Tibial artery (tissue), 4 donors: ENCODE results near the gene ATF3.

Source experiments
- DNase-seq, 2 donors: peaks; one replicate each; pipeline ENCODE4 v3.0.0-alpha.2; 2019
- H3K27ac ChIP-seq, 2 donors: fragments of 200-600 bp; sonication (generic) in 1 of 2; 1 replicate in 1 of 2; 2 replicates in 1 of 2; pipeline ENCODE4 v1.5.1; 2018 to 2019; ENCODE audit warnings: mild to moderate bottlenecking in 1 of 2
- H3K27me3 ChIP-seq, 2 donors: fragments of 200-600 bp; sonication (generic) in 1 of 2; one replicate each; pipeline versions ENCODE4 v1.5.1 to v1.6.0; 2016 to 2019
- H3K36me3 ChIP-seq, 3 donors: fragments of 200-600 bp; sonication (generic) in 2 of 3; one replicate each; pipeline ENCODE4 v1.5.1; 2016 to 2019; ENCODE audit warnings: mild to moderate bottlenecking in 2 of 3
- H3K4me1 ChIP-seq, 4 donors: fragments of 200-600 bp; sonication (generic) in 2 of 4; 1 replicate in 3 of 4; 2 replicates in 1 of 4; pipeline ENCODE4 v1.5.1; 2016 to 2019
- H3K4me3 ChIP-seq, 2 donors: fragments of 200-600 bp; sonication (generic) in 1 of 2; 1 replicate in 1 of 2; 2 replicates in 1 of 2; pipeline ENCODE4 v1.5.1; 2018 to 2019; ENCODE audit warnings: mild to moderate bottlenecking in 2 of 2
- H3K9me3 ChIP-seq, 3 donors: fragments of 200-600 bp; sonication (generic) in 1 of 3; one replicate each; pipeline ENCODE4 v1.5.1; 2016 to 2019
- CTCF ChIP-seq, 2 experiments: fragments of 200-600 bp in 1 of 2; fragments of 450-650 bp in 1 of 2; IDR thresholded peaks; one replicate each; pipeline ENCODE4 v1.5.1; 2017 to 2019; ENCODE audit warnings: antibody characterized with exemption in 2 of 2, mild to moderate bottlenecking in 1 of 2, moderate library complexity in 1 of 2
- intact Hi-C: fragments of 100-400 bp; cut with DNase I; formaldehyde crosslinking; loops from one replicate; pipeline ENCODE4 v1.15.0; 2023; ENCODE audit warnings: low total_unique reads

The ATF3 gene

GRCh38 chr1:212615201-212615470, 6.6 kb downstream of the ATF3 start:
- intact Hi-C loops, result loop anchor here (10.0 kb wide), 1 partner anchor 140 kb away; no protein-coding TSS in a partner anchor
- Histone ChIP-seq H3K4me3 (no peak overlapping the region), H3K27me3 (no peaks in the 10 kb centered on the region), H3K4me1 (peaks cover 0 to 40% (median 17%) of the 10 kb centered on the region in 4 donors), H3K9me3 (no peaks in the 10 kb centered on the region), H3K27ac (no peak overlapping the region), H3K36me3 (peaks cover 27 to 54% (median 46%) of the 10 kb centered on the region in 3 donors)
- DNase-seq, result no peak
- no peak for TF ChIP-seq CTCF (IDR thresholded peaks at IDR 0.05)

- Histone ChIP-seq H3K36me3 (peaks cover 30 to 66% (median 58%) of the 10 kb centered on the region in 3 donors), H3K9me3 (no peaks in the 10 kb centered on the region), H3K27me3 (no peaks in the 10 kb centered on the region), H3K4me1 (peaks cover 0 to 7% (median 3%) of the 10 kb centered on the region in 4 donors), H3K4me3 (no peak overlapping the region), H3K27ac (no peak overlapping the region)
- no peak for TF ChIP-seq CTCF (IDR thresholded peaks at IDR 0.05)
- intact Hi-C loops, result loop anchor here (10.0 kb wide), 1 partner anchor 144 kb away; no protein-coding TSS in a partner anchor
- DNase-seq, result no peak
These were observed 10.1 kb downstream of the ATF3 start for GRCh38 chr1:212618466-212619210.

- H3K36me3 ChIP-seq, result peaks cover 30 to 61% (median 54%) of the 10 kb centered on the region in 3 donors
- no peak overlapping the region for H3K4me3 ChIP-seq
- TF ChIP-seq CTCF (IDR thresholded peaks at IDR 0.05), result no peak
These were observed 11.7 kb downstream of the ATF3 start for GRCh38 chr1:212620293-212620692.

GRCh38 chr1:212621043-212621948, 12.7 kb downstream of the ATF3 start:
- no peak overlapping the region for H3K27ac ChIP-seq
- no peaks in the 10 kb centered on the region for H3K9me3 ChIP-seq
- peaks cover 30 to 51% (median 49%) of the 10 kb centered on the region in 3 donors for H3K36me3 ChIP-seq
- H3K4me1 ChIP-seq, result no peaks in the 10 kb centered on the region
- no peak overlapping the region for H3K4me3 ChIP-seq
- no peak for DNase-seq
- no peak for TF ChIP-seq CTCF (IDR thresholded peaks at IDR 0.05)
- no peaks in the 10 kb centered on the region for H3K27me3 ChIP-seq
- intact Hi-C loops, result no loop called here

More at GRCh38 chr1:212620293-212620692, 11.7 kb downstream of the ATF3 start:
- Histone ChIP-seq H3K27me3 (no peaks in the 10 kb centered on the region), H3K9me3 (no peaks in the 10 kb centered on the region), H3K27ac (no peak overlapping the region), H3K4me1 (no peaks in the 10 kb centered on the region)
- intact Hi-C loops, result no loop called here
- DNase-seq, result no peak

GRCh38 chr1:212621949-212622305, 13.4 kb downstream of the ATF3 start:
- Histone ChIP-seq H3K36me3 (peaks cover 30 to 44% (median 43%) of the 10 kb centered on the region in 3 donors), H3K4me1 (no peaks in the 10 kb centered on the region), H3K27ac (no peak overlapping the region), H3K27me3 (no peaks in the 10 kb centered on the region), H3K4me3 (no peak overlapping the region), H3K9me3 (no peaks in the 10 kb centered on the region)
- DNase-seq, result no peak
- TF ChIP-seq CTCF (IDR thresholded peaks at IDR 0.05), result no peak
- intact Hi-C loops, result no loop called here
